Islet of Langerhans (tissue), 1 donor: ENCODE measurements around the gene DUSP18.
"Not testable (repeated sequence)": the region's sequence is repeated elsewhere in the genome, so short reads cannot be mapped to it uniquely, and the experiment has no call there.

Experiments
- FAIRE-seq: peaks from one replicate; lab custom pipeline; 2011; peaks lifted over from hg19 to GRCh38; lab: Jason Lieb, UNC

Gene DUSP18

GRCh38 chr22:30667494-30668385 is at the start of gene DUSP18:
TSS of gene DUSP18 (minus strand) at chr22:30667875. CDS start at chr22:30664003, 3,872 bp downstream.
- no peak for FAIRE-seq

GRCh38 chr22:30714062-30714461 is 46.4 kb upstream of the DUSP18 start:
- no peak for FAIRE-seq

- no peak for FAIRE-seq
Observed at GRCh38 chr22:30712094-30712493, 44.4 kb upstream of the DUSP18 start.

- FAIRE-seq: not testable (repeated sequence)
Observed at GRCh38 chr22:30709980-30710379, 42.3 kb upstream of the DUSP18 start.

GRCh38 chr22:30705710-30706651 is 38.3 kb upstream of the DUSP18 start:
- peak; percentile 92 for FAIRE-seq

GRCh38 chr22:30704978-30705377 is 37.3 kb upstream of the DUSP18 start:
- no peak for FAIRE-seq

GRCh38 chr22:30702856-30703255 is 35.2 kb upstream of the DUSP18 start:
- FAIRE-seq: no peak

GRCh38 chr22:30701872-30702271 is 34.2 kb upstream of the DUSP18 start:
- FAIRE-seq: no peak

- no peak for FAIRE-seq
Observed at GRCh38 chr22:30697975-30698374, 30.3 kb upstream of the DUSP18 start.

GRCh38 chr22:30695871-30696655 is 28.4 kb upstream of the DUSP18 start:
- no peak for FAIRE-seq

GRCh38 chr22:30695351-30695851 is 27.7 kb upstream of the DUSP18 start:
- no peak for FAIRE-seq

- no peak for FAIRE-seq
Observed at GRCh38 chr22:30694640-30695350, 27.1 kb upstream of the DUSP18 start, which contains the start of gene OSBP2. TSS of gene OSBP2 (plus strand) at chr22:30694874. CDS start at chr22:30694910, 36 bp downstream.

GRCh38 chr22:30694171-30694639 is 26.5 kb upstream of the DUSP18 start:
- FAIRE-seq: no peak

GRCh38 chr22:30691204-30691603 is 23.5 kb upstream of the DUSP18 start:
- no peak for FAIRE-seq

- no peak for FAIRE-seq
Observed at GRCh38 chr22:30689622-30690021, 21.9 kb upstream of the DUSP18 start.

- FAIRE-seq: no peak
Observed at GRCh38 chr22:30687358-30687757, 19.7 kb upstream of the DUSP18 start.

GRCh38 chr22:30685178-30685577 is 17.5 kb upstream of the DUSP18 start:
- no peak for FAIRE-seq

GRCh38 chr22:30681831-30682230 is 14.2 kb upstream of the DUSP18 start:
- peak; percentile 86 for FAIRE-seq

- no peak for FAIRE-seq
Observed at GRCh38 chr22:30680991-30681770, 13.5 kb upstream of the DUSP18 start.
